A673 (cell line): ENCODE data around the gene PACS1. TPM values are rescaled to one million over a fixed set of nuclear protein-coding genes. Genes with fewer than 3 reads are reported as not detected.

Experiments
- BruUV-seq: library from RNA; stranded (reverse); fragments of 400-500 nt; replicated peaks from 2 replicates; lab custom pipeline; 2021; lab: Mats Ljungman, UMichigan
- CTCF ChIA-PET: fragments of 300-600 bp; sonication (Branson Sonifier 250); formaldehyde crosslinking; loops from one replicate; lab custom pipeline; 2022; ENCODE audit warnings: antibody characterized with exemption; lab: Charles Lee
- POLR2A ChIA-PET: fragments of 300-600 bp; sonication (Branson Sonifier 250); formaldehyde crosslinking; loops from one replicate; lab custom pipeline; 2022; ENCODE audit warnings: antibody characterized with exemption; ENCODE audit not compliant: low non-redundant PET; lab: Charles Lee
- DNase-seq: peaks from one replicate; pipeline ENCODE4 v3.0.0-alpha.2; 2015; ENCODE audit warnings: low spot score
- H3K27ac ChIP-seq: fragments of 200-600 bp; sonication (generic); 2 replicates; pipeline ENCODE4 v1.5.1; 2016; ENCODE audit warnings: mixed run types, low read depth, mild to moderate bottlenecking, mixed read lengths, antibody characterized with exemption, low read length; ENCODE audit not compliant: poor library complexity, severe bottlenecking
- H3K27me3 ChIP-seq: fragments of 200-600 bp; sonication (generic); replicated peaks from 2 replicates; pipeline ENCODE4 v1.6.1; 2017; ENCODE audit warnings: mixed run types, low read depth, mild to moderate bottlenecking, mixed read lengths, antibody characterized with exemption, low read length; ENCODE audit not compliant: insufficient read depth, poor library complexity
- H3K36me3 ChIP-seq: fragments of 200-600 bp; sonication (generic); 2 replicates; pipeline ENCODE4 v1.6.1; 2016; ENCODE audit warnings: mixed run types, mild to moderate bottlenecking, mixed read lengths, antibody characterized with exemption, low read length; ENCODE audit not compliant: insufficient read depth, poor library complexity, severe bottlenecking
- H3K4me1 ChIP-seq: fragments of 200-600 bp; sonication (generic); 2 replicates; pipeline ENCODE4 v1.6.1; 2017; ENCODE audit warnings: mixed run types, mild to moderate bottlenecking, mixed read lengths, antibody characterized with exemption, low read length; ENCODE audit not compliant: insufficient read depth, poor library complexity, severe bottlenecking
- H3K4me3 ChIP-seq: fragments of 200-600 bp; sonication (generic); 2 replicates; pipeline ENCODE4 v1.5.1; 2016; ENCODE audit warnings: low read depth, mixed run types, mild to moderate bottlenecking, mixed read lengths, low read length; ENCODE audit not compliant: poor library complexity, severe bottlenecking
- H3K9me3 ChIP-seq: fragments of 200-600 bp; sonication (generic); 2 replicates; pipeline ENCODE4 v1.6.1; 2016; ENCODE audit warnings: mixed run types, low read depth, mild to moderate bottlenecking, mixed read lengths, antibody characterized with exemption, low read length; ENCODE audit not compliant: poor library complexity, severe bottlenecking
- CTCF ChIP-seq: fragments of 300-800, 200-600 bp; sonication (generic); conservative IDR thresholded peaks from 2 replicates; pipeline ENCODE4 v1.5.1; 2017; ENCODE audit warnings: low read depth, mild to moderate bottlenecking, antibody characterized with exemption, low read length, moderate library complexity, mixed read lengths
- EZH2 ChIP-seq: fragments of 200-600 bp; sonication (generic); IDR thresholded peaks from 2 replicates; pipeline ENCODE4 v1.6.1; 2017; ENCODE audit warnings: borderline replicate concordance, low read depth, mild to moderate bottlenecking, mixed read lengths, antibody characterized with exemption, low read length; ENCODE audit not compliant: poor library complexity, severe bottlenecking
- intact Hi-C: fragments of 100-400 bp; cut with micrococcal nuclease; formaldehyde crosslinking; loops from one replicate; pipeline ENCODE4 v1.10.0; 2022; ENCODE audit not compliant: unreplicated experiment
- total RNA-seq: library from RNA; stranded (reverse); gene quantifications from 2 replicates; pipeline ENCODE4 v1.2.3, GENCODE V29; 2021

Gene PACS1
- total RNA-seq, 1 experiment from 2014 or later: 75.7 TPM

GRCh38 chr11:66268952-66269905 is 199.2 kb downstream of the PACS1 start:
- TF ChIP-seq EZH2: no peak
- 0 out of 2 replicates have a peak, but pooled peaks have one; percentile 11 for TF ChIP-seq CTCF
- H3K27ac ChIP-seq: peak overlapping the region; percentile 96
- DNase-seq: peak; percentile 67
- POLR2A ChIA-PET: no interaction called here
- no peaks in the 10 kb centered on the region for H3K27me3 ChIP-seq
- H3K9me3 ChIP-seq: no peaks in the 10 kb centered on the region
- H3K4me3 ChIP-seq: peak overlapping the region; percentile 81
- peaks cover 13% of the 10 kb centered on the region for H3K4me1 ChIP-seq
- TSS peak; percentile 65 for BruUV-seq
- intact Hi-C loops: no loop called here
- CTCF ChIA-PET: interaction anchor here (0.6 kb wide), 1 partner anchor 283 kb away, joined by 3 read pairs; no protein-coding TSS in a partner anchor
- H3K36me3 ChIP-seq: peaks cover 41% of the 10 kb centered on the region

GRCh38 chr11:66271816-66272215 is 201.7 kb downstream of the PACS1 start:
- peaks cover 40% of the 10 kb centered on the region for H3K36me3 ChIP-seq
- intact Hi-C loops: no loop called here
- H3K9me3 ChIP-seq: no peaks in the 10 kb centered on the region
- H3K4me3 ChIP-seq: no peak overlapping the region
- peaks cover 11% of the 10 kb centered on the region for H3K4me1 ChIP-seq
- H3K27me3 ChIP-seq: no peaks in the 10 kb centered on the region
- no peak overlapping the region for H3K27ac ChIP-seq
- ChIA-PET CTCF (no interaction called here), POLR2A (no interaction called here)
- no peak for TF ChIP-seq EZH2
- no peak for TF ChIP-seq CTCF
- no peak for DNase-seq
- no TSS peak for BruUV-seq

GRCh38 chr11:66272596-66272995 is 202.5 kb downstream of the PACS1 start:
- TF ChIP-seq CTCF (no peak), EZH2 (no peak)
- Histone ChIP-seq H3K4me1 (peaks cover 9% of the 10 kb centered on the region), H3K27ac (no peak overlapping the region), H3K4me3 (no peak overlapping the region), H3K9me3 (no peaks in the 10 kb centered on the region), H3K36me3 (peaks cover 40% of the 10 kb centered on the region), H3K27me3 (no peaks in the 10 kb centered on the region)
- BruUV-seq: no TSS peak
- CTCF ChIA-PET: no interaction called here
- POLR2A ChIA-PET: no interaction called here
- no peak for DNase-seq
- intact Hi-C loops: no loop called here
